Thyroid gland (tissue), 4 donors: ENCODE data around the gene COL26A1. TPM values are rescaled to one million over a fixed set of nuclear protein-coding genes. Genes with fewer than 3 reads are reported as not detected.

ENCODE experiments used
- DNase-seq, 2 donors: peaks; one replicate each; pipeline ENCODE4 v3.0.0-alpha.2; 2019
- H3K27ac ChIP-seq, 3 donors: fragments of 200-600 bp; sonication (generic); 1 replicate in 2 of 3; 2 replicates in 1 of 3; pipeline ENCODE4 v1.5.1; 2016 to 2019; ENCODE audit warnings: mild to moderate bottlenecking in 1 of 3, moderate library complexity in 1 of 3
- H3K27me3 ChIP-seq: fragments of 200-600 bp; sonication (generic); one replicate; pipeline ENCODE4 v1.5.1; 2019
- H3K36me3 ChIP-seq, 2 donors: fragments of 200-600 bp; sonication (generic); one replicate each; pipeline ENCODE4 v1.5.1; 2016 to 2019
- H3K4me1 ChIP-seq, 2 donors: fragments of 200-600 bp; sonication (generic); one replicate each; pipeline ENCODE4 v1.5.1; 2017 to 2019
- H3K4me3 ChIP-seq, 3 donors: fragments of 200-600 bp; sonication (generic); replicated peaks in 1 of 3; 1 replicate in 2 of 3; 2 replicates in 1 of 3; pipeline ENCODE4 v1.5.1; 2016; ENCODE audit warnings: mild to moderate bottlenecking in 1 of 3
- H3K9me3 ChIP-seq: fragments of 200-600 bp; sonication (generic); one replicate; pipeline ENCODE4 v1.5.1; 2017
- POLR2A ChIP-seq, 2 donors: fragments of 450-650 bp; IDR thresholded peaks; one replicate each; pipeline ENCODE4 v1.6.1; 2017; ENCODE audit warnings: antibody characterized with exemption in 2 of 2, mild to moderate bottlenecking in 2 of 2, moderate library complexity in 1 of 2
- WGBS, 2 donors: methylation state at CpG; one replicate each; pipeline ENCODE4 v1.1.5; 2017; 5-methylcytosine and 5-hydroxymethylcytosine counted together
- intact Hi-C: fragments of 100-400 bp; cut with DNase I; formaldehyde crosslinking; loops from one replicate; pipeline ENCODE4 v1.15.1; 2023
- total RNA-seq, 4 donors: library from RNA; depleted of rRNA; stranded (reverse); fragments of >200 nt; gene quantifications; one replicate each; pipeline ENCODE4 v1.2.3, GENCODE V29; 2016
- TF ChIP-seq, protein P1 (sequence below), 6 experiments: fragments of 200-600 bp in 3 of 6; fragments of 450-650 bp in 3 of 6; sonication (generic) in 3 of 6; IDR thresholded peaks; one replicate each; pipeline ENCODE4 v1.5.1; 2016 to 2019; ENCODE audit warnings: antibody characterized with exemption in 6 of 6, mild to moderate bottlenecking in 2 of 6, inconsistent platforms in 1 of 6, moderate library complexity in 1 of 6

Gene COL26A1
- total RNA-seq, 4 donors from 2014 or later: not detected

- H3K9me3 ChIP-seq: no peaks in the 10 kb centered on the region
- no peaks in the 10 kb centered on the region for H3K4me1 ChIP-seq
- no peak for TF ChIP-seq POLR2A (IDR thresholded peaks at IDR 0.05)
- TF ChIP-seq, protein P1, sequence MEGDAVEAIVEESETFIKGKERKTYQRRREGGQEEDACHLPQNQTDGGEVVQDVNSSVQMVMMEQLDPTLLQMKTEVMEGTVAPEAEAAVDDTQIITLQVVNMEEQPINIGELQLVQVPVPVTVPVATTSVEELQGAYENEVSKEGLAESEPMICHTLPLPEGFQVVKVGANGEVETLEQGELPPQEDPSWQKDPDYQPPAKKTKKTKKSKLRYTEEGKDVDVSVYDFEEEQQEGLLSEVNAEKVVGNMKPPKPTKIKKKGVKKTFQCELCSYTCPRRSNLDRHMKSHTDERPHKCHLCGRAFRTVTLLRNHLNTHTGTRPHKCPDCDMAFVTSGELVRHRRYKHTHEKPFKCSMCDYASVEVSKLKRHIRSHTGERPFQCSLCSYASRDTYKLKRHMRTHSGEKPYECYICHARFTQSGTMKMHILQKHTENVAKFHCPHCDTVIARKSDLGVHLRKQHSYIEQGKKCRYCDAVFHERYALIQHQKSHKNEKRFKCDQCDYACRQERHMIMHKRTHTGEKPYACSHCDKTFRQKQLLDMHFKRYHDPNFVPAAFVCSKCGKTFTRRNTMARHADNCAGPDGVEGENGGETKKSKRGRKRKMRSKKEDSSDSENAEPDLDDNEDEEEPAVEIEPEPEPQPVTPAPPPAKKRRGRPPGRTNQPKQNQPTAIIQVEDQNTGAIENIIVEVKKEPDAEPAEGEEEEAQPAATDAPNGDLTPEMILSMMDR (IDR thresholded peaks at IDR 0.05): no peak
- no peaks in the 10 kb centered on the region for H3K36me3 ChIP-seq
- DNase-seq: no peak
- no peak overlapping the region for H3K4me3 ChIP-seq
- H3K27me3 ChIP-seq: no peaks in the 10 kb centered on the region
- 76 to 80% methylated on average over 5 of the region's 5 CpGs for WGBS, 2 donors
- no peak overlapping the region for H3K27ac ChIP-seq
- intact Hi-C loops: no loop called here
Observed at GRCh38 chr7:101420436-101420835, 57.8 kb downstream of the COL26A1 start.

GRCh38 chr7:101422356-101423195 lies 59.9 kb downstream of the COL26A1 start:
- H3K4me1 ChIP-seq: no peaks in the 10 kb centered on the region
- TF ChIP-seq, protein P1 (IDR thresholded peaks at IDR 0.05): no peak
- TF ChIP-seq POLR2A (IDR thresholded peaks at IDR 0.05): no peak
- intact Hi-C loops: no loop called here
- DNase-seq: peak; percentile 42 to 47
- no peaks in the 10 kb centered on the region for H3K27me3 ChIP-seq
- H3K9me3 ChIP-seq: no peaks in the 10 kb centered on the region
- H3K27ac ChIP-seq: no peak overlapping the region
- no peak overlapping the region for H3K4me3 ChIP-seq
- H3K36me3 ChIP-seq: no peaks in the 10 kb centered on the region
- 69 to 77% methylated on average over 11 of the region's 11 CpGs for WGBS, 2 donors

DNA sequence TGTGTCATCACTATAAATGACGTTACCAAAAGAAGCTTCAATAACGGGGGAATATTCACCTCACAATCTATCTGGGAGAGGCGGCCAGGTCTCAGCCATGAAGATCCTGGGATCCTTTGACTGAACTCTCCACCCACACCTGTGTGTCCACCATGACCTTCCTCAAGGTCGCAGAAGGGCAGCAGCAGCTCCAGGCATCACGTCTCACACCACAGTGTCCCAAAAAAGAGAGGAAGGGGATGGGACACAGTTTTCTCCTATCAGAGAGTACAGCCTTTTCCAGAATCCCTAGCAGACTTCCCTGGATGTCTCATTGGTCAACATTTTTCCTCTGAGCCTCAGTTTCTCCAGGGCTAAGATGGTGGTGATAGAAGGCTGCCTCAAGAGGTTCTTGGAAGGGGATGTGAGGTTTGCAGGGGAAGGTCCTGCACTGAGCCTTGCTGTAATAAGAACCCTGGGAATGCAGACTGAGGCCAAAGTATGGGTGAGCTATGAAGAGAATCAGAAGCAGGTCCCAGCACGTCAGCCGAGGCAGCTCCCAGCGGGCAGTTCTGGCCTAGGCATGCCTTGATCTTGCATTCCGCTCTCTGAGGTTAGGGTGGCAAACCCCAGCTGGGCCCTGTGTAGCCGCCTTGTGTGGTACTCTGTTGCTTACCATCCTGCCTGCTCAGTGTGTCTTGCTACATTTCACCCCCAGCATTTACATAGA lies 63.8 kb downstream of the COL26A1 start:
- no peak for DNase-seq
- Histone ChIP-seq H3K4me3 (no peak overlapping the region), H3K4me1 (no peaks in the 10 kb centered on the region), H3K36me3 (no peaks in the 10 kb centered on the region), H3K27ac (no peak overlapping the region), H3K9me3 (no peaks in the 10 kb centered on the region), H3K27me3 (no peaks in the 10 kb centered on the region)
- intact Hi-C loops: no loop called here
- TF ChIP-seq, protein P1 (IDR thresholded peaks at IDR 0.05): no peak
- no peak for TF ChIP-seq POLR2A (IDR thresholded peaks at IDR 0.05)
- 90 to 94% methylated on average over 9 to 10 of the region's 10 CpGs for WGBS, 2 donors

DNA sequence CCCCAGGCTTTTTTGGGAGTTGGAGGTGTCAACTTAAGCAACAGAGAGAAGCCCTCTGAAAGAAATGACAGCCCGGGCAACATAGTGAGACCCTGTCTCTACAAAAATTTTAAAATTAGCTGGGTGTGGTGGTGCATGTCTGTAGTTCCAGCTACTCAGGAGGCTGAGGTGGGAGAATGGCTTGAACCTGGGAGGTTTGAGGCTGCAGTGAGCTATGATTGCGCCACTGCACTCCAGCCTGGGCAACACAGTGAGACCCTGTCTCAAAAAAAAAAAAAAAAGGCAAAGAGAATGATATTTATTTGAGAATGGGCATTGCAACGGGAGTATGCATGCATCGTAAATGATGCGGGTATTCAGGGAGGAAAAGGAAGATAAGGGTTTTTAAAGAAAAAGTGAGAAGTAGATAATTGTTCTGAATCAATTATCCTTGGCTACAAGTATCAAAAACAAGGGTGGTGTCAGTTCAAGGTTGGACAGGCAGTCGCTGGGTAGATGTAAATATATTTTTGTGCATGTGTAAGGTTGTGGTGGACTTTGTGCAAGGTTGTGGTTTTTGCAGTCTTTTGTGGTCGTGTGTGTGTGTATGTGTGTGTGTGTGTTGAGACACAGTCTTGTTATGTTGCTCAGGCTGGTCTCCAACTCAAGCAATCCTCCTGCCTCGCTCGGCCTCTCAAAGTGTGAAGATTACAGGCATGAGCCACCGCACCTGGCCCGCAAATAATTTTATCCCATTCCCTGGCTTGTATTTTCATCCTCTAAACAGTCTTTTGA lies 65.6 kb downstream of the COL26A1 start:
- Histone ChIP-seq H3K27me3 (no peaks in the 10 kb centered on the region), H3K9me3 (no peaks in the 10 kb centered on the region), H3K27ac (no peak overlapping the region), H3K36me3 (no peaks in the 10 kb centered on the region), H3K4me1 (no peaks in the 10 kb centered on the region), H3K4me3 (no peak overlapping the region)
- TF ChIP-seq, protein P1 (IDR thresholded peaks at IDR 0.05): no peak
- no peak for TF ChIP-seq POLR2A (IDR thresholded peaks at IDR 0.05)
- intact Hi-C loops: no loop called here
- 89 to 91% methylated on average over 11 of the region's 11 CpGs for WGBS, 2 donors
- DNase-seq: no peak
